RWPE1 (cell line): ENCODE data around the gene TXNDC5.
A peak's percentile ranks its signal among the peaks of the same experiment; 100 is the strongest.

Experiments used
- CTCF ChIA-PET: fragments of 350-600 bp; sonication (Branson Sonifier 250); formaldehyde crosslinking; extraction: SDS; loops from one replicate; lab custom pipeline; 2021; lab: Yijun Ruan, JAX
- POLR2A ChIA-PET: fragments of 400-600 bp; formaldehyde crosslinking; extraction: SDS; loops from one replicate; lab custom pipeline; 2020; ENCODE audit warnings: antibody characterized with exemption; ENCODE audit not compliant: low non-redundant PET; lab: Yijun Ruan, JAX
- DNase-seq: peaks from one replicate; pipeline ENCODE4 v3.0.0; 2012; ENCODE audit warnings: low spot score
- H3K27ac ChIP-seq: fragments of 450-650 bp; 2 replicates; pipeline ENCODE4 v1.5.1; 2017
- TF ChIP-seq, protein P1 (sequence below): fragments of 450-650 bp; conservative IDR thresholded peaks from 2 replicates; pipeline ENCODE4 v1.5.1; 2017; ENCODE audit warnings: low read depth, mild to moderate bottlenecking

The TXNDC5 gene

GRCh38 chr6:7881765-7882500 lies 28.7 kb downstream of the TXNDC5 start:
- ChIA-PET CTCF (interaction anchor here (0.5 kb wide), 1 partner anchor 21 kb away, joined by 3 read pairs; no protein-coding TSS in a partner anchor), POLR2A (no interaction called here)
- no peak overlapping the region for H3K27ac ChIP-seq
- TF ChIP-seq, protein P1, sequence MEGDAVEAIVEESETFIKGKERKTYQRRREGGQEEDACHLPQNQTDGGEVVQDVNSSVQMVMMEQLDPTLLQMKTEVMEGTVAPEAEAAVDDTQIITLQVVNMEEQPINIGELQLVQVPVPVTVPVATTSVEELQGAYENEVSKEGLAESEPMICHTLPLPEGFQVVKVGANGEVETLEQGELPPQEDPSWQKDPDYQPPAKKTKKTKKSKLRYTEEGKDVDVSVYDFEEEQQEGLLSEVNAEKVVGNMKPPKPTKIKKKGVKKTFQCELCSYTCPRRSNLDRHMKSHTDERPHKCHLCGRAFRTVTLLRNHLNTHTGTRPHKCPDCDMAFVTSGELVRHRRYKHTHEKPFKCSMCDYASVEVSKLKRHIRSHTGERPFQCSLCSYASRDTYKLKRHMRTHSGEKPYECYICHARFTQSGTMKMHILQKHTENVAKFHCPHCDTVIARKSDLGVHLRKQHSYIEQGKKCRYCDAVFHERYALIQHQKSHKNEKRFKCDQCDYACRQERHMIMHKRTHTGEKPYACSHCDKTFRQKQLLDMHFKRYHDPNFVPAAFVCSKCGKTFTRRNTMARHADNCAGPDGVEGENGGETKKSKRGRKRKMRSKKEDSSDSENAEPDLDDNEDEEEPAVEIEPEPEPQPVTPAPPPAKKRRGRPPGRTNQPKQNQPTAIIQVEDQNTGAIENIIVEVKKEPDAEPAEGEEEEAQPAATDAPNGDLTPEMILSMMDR, result no peak
- peak; percentile 18 for DNase-seq

DNA sequence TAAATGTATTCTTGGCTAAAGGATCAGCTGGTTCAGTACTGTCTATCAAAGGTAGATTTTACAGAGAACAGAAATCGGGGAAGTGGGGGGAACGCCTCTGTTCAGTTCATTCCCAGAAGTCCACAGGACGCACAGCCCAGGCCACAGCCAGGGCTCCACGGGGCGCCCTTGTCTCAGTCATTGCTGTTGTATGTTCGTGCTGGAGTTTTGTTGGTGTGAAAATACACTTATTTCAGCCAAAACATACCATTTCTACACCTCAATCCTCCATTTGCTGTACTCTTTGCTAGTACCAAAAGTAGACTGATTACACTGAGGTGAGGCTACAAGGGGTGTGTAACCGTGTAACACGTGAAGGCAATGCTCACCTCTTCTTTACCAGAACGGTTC lies 29.9 kb downstream of the TXNDC5 start:
- ChIA-PET CTCF (no interaction called here), POLR2A (no interaction called here)
- DNase-seq, result no peak
- TF ChIP-seq, protein P1, result no peak
- H3K27ac ChIP-seq, result no peak overlapping the region

- TF ChIP-seq, protein P1, result no peak
- no peak for DNase-seq
- CTCF ChIA-PET, result interaction anchor here (0.6 kb wide), 1 partner anchor 25 kb away, joined by 5 read pairs; no protein-coding TSS in a partner anchor
- POLR2A ChIA-PET, result no interaction called here
- no peak overlapping the region for H3K27ac ChIP-seq
Measured at GRCh38 chr6:7879980-7880717, 30.4 kb downstream of the TXNDC5 start.

- TF ChIP-seq, protein P1, result no peak
- ChIA-PET CTCF (interaction anchor here (0.6 to 1.0 kb wide), 3 partner anchors 20 to 160 kb away, joined by 3 to 5 read pairs (median 3); no protein-coding TSS in a partner anchor), POLR2A (no interaction called here)
- H3K27ac ChIP-seq, result no peak overlapping the region
- DNase-seq, result no peak
Measured at GRCh38 chr6:7879579-7879978, 31.0 kb downstream of the TXNDC5 start.

DNA sequence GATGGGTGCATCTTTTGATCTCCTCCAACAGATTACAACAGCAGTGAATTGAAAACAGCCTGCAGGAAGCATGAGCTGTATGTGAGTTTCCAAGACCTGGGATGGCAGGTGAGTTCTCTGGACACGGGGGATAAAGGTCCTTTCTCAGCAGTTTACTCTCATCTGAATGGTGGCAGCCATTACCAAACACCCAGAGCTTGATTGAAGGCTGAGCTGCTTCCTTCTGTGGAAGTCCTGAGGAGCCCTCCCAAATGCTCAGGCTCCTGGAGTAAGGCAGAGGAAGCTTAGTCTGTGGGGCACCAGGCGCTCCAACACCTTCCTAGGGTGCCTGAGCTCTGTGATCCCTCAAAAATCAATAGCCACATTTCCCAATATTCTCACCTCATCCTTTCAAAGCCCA lies 31.5 kb downstream of the TXNDC5 start:
- no peak for DNase-seq
- no peak overlapping the region for H3K27ac ChIP-seq
- CTCF ChIA-PET, result interaction anchor here (0.7 to 1.0 kb wide), 2 partner anchors 19 to 161 kb away, joined by 3 read pairs; no protein-coding TSS in a partner anchor
- TF ChIP-seq, protein P1, result no peak
- POLR2A ChIA-PET, result no interaction called here

DNA sequence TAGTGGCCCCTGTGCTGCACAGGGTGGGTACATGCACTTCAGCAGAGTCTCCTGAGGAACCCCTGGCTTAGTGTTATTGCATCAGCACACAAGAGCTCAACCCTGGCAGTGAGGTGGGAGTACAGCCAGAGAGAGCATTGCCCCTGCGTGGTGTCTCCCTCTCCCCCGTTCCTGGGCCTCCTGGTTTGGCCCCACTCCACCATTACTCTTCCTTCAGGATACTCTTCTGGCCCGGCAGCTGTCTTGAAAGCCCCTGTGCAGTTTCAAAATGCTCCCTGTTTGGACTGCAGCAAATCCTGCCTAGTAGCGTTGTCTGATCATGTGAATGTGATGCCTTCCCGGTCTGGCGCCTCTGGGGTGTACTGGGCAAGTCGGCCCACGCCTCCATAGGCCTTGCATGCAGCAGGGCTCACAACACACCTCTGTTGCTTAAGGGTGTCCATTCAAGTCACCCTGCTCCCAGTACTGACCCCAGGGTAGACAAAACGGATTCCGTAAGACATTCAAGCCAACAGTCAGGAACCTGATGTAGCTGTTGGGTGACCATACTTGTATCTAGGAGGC lies 32.1 kb downstream of the TXNDC5 start:
- CTCF ChIA-PET, result interaction anchor here (0.6 to 1.0 kb wide), 3 partner anchors 19 to 161 kb away, joined by 3 read pairs; no protein-coding TSS in a partner anchor
- no peak for DNase-seq
- POLR2A ChIA-PET, result no interaction called here
- H3K27ac ChIP-seq, result no peak overlapping the region
- TF ChIP-seq, protein P1, result no peak
